K562 (cell line): Measurements from ENCODE around the gene SFRP5. TPM values are rescaled to one million over a fixed set of nuclear protein-coding genes. Genes with fewer than 3 reads are reported as not detected.

Experiments used
- ATAC-seq: fragments of 200-7000 bp; cut with Tn5 transposase; 3 replicates; pipeline ENCODE4 v1.9.1; 2020; ENCODE audit warnings: moderate library complexity
- BruUV-seq: library from RNA; stranded (reverse); fragments of 400-500 nt; replicated peaks from 2 replicates; lab custom pipeline; 2021; lab: Mats Ljungman, UMichigan
- CTCF ChIA-PET: fragments of 300-600 bp; formaldehyde crosslinking; extraction: SDS; loops from one replicate; lab custom pipeline; 2021; ENCODE audit warnings: low intra/inter-chr PET ratio; lab: Yijun Ruan, JAX
- POLR2A ChIA-PET: fragments of 300-600, 350-650 bp; sonication (Branson Sonifier 250); formaldehyde crosslinking; extraction: SDS; loops from one replicate; lab custom pipeline; 2021; ENCODE audit warnings: antibody characterized with exemption, inconsistent platforms; lab: Yijun Ruan, JAX
- DNase-seq, 4 experiments: peaks; one replicate each; pipeline versions ENCODE4 v3.0.0 to v3.0.0-alpha.2; 2011 to 2018; ENCODE audit warnings: low spot score in 3 of 4, mixed read lengths in 3 of 4; ENCODE audit errors: extremely low read depth in 1 of 4
- FAIRE-seq: peaks from 2 replicates; lab custom pipeline; 2011; peaks lifted over from hg19 to GRCh38; lab: Jason Lieb, UNC
- H2AFZ ChIP-seq: 2 replicates; pipeline ENCODE4 v1.6.0; 2011; ENCODE audit warnings: low read depth, low read length, control low read depth, inconsistent platforms
- H3K27ac ChIP-seq: fragments of 200-600 bp; 3 replicates; pipeline ENCODE4 v1.8.0; 2011; ENCODE audit warnings: low read depth, mild to moderate bottlenecking, control low read depth, inconsistent platforms, low read length, moderate library complexity, mixed read lengths; ENCODE audit errors: extremely low read depth
- H3K27me3 ChIP-seq, 2 experiments: fragments of 300-600 bp in 1 of 2; 2 replicates in 1 of 2; 3 replicates in 1 of 2; pipeline versions ENCODE4 v1.6.0 to v1.8.0; 2011; ENCODE audit warnings: inconsistent platforms in 2 of 2, low read length in 2 of 2, mild to moderate bottlenecking in 1 of 2, mixed read lengths in 1 of 2, moderate library complexity in 1 of 2; ENCODE audit not compliant: control insufficient read depth in 2 of 2, insufficient read depth in 2 of 2
- H3K36me3 ChIP-seq: fragments of 300-600 bp; 3 replicates; pipeline ENCODE4 v1.8.0; 2011; ENCODE audit warnings: mild to moderate bottlenecking, low read length, inconsistent platforms; ENCODE audit not compliant: control insufficient read depth, insufficient read depth
- H3K4me1 ChIP-seq, 2 experiments: fragments of 200-600 bp in 1 of 2; replicated peaks in 1 of 2; 2 replicates in 1 of 2; 3 replicates in 1 of 2; pipeline versions ENCODE4 v1.5.1 to v1.8.0; 2011; ENCODE audit warnings: inconsistent platforms in 2 of 2, low read length in 2 of 2, mild to moderate bottlenecking in 1 of 2, mixed read lengths in 1 of 2, moderate library complexity in 1 of 2; ENCODE audit not compliant: control insufficient read depth in 2 of 2, insufficient read depth in 2 of 2
- H3K4me2 ChIP-seq: 2 replicates; pipeline ENCODE4 v1.6.1; 2011; ENCODE audit warnings: low read length, control low read depth, inconsistent platforms, mixed read lengths; ENCODE audit not compliant: insufficient read depth
- H3K4me3 ChIP-seq: fragments of 200-600 bp; sonication (generic), shearing (Covaris generic); 2 replicates; pipeline ENCODE4 v1.5.1; 2016; ENCODE audit warnings: control low read depth, inconsistent platforms
- H3K79me2 ChIP-seq: fragments of 200-600 bp; 3 replicates; pipeline ENCODE4 v1.8.0; 2011; ENCODE audit warnings: low read length, inconsistent platforms; ENCODE audit not compliant: control insufficient read depth, insufficient read depth
- H3K9ac ChIP-seq, 2 experiments: 2 replicates each; pipeline versions ENCODE4 v1.6.0 to v1.6.1; 2011; ENCODE audit warnings: low read depth in 2 of 2, low read length in 2 of 2, control low read depth in 1 of 2, inconsistent platforms in 1 of 2, mild to moderate bottlenecking in 1 of 2, mixed read lengths in 1 of 2; ENCODE audit not compliant: insufficient read depth in 1 of 2
- H3K9me1 ChIP-seq: one replicate; pipeline ENCODE4 v1.6.0; 2011; ENCODE audit warnings: inconsistent platforms, mild to moderate bottlenecking, low read length, moderate library complexity; ENCODE audit not compliant: control insufficient read depth, insufficient read depth
- H3K9me3 ChIP-seq: replicated peaks from 2 replicates; pipeline ENCODE4 v1.5.1; 2011; ENCODE audit warnings: low read depth, low read length, inconsistent platforms; ENCODE audit not compliant: control insufficient read depth, insufficient read depth
- H4K20me1 ChIP-seq: replicated peaks from 2 replicates; pipeline ENCODE4 v1.6.1; 2011; ENCODE audit warnings: low read length, inconsistent platforms, mixed read lengths; ENCODE audit not compliant: control insufficient read depth, insufficient read depth
- EHMT2 ChIP-seq: fragments of 450-650 bp; IDR thresholded peaks from 2 replicates; pipeline ENCODE4 v1.6.1; 2018; ENCODE audit warnings: antibody characterized with exemption
- ESRRA ChIP-seq: fragments of 450-650 bp; IDR thresholded peaks from 2 replicates; pipeline ENCODE4 v1.6.1; 2014; ENCODE audit warnings: low read depth, mild to moderate bottlenecking, moderate library complexity, borderline replicate concordance
- NCOA4 ChIP-seq: fragments of 450-650 bp; IDR thresholded peaks from 2 replicates; pipeline ENCODE4 v1.6.1; 2018; ENCODE audit warnings: mild to moderate bottlenecking; ENCODE audit not compliant: partially characterized antibody
- PHTF2 ChIP-seq: fragments of 250-450 bp; sonication (Bioruptor Pico); IDR thresholded peaks from 2 replicates; pipeline ENCODE4 v1.5.0; 2021; ENCODE audit warnings: mild to moderate bottlenecking
- RBM22 ChIP-seq: fragments of 200-400 bp; formaldehyde crosslinking; IDR thresholded peaks from 2 replicates; pipeline ENCODE4 v1.6.1; 2018; ENCODE audit warnings: low read length, low read depth; ENCODE audit not compliant: poor library complexity, severe bottlenecking
- RBM25 ChIP-seq: fragments of 200-400 bp; formaldehyde crosslinking; IDR thresholded peaks from 2 replicates; pipeline ENCODE4 v1.6.1; 2018; ENCODE audit warnings: low read length, low read depth, moderate library complexity; ENCODE audit not compliant: severe bottlenecking
- SMARCE1 ChIP-seq: fragments of 450-650 bp; IDR thresholded peaks from 2 replicates; pipeline ENCODE4 v1.7.1; 2016; ENCODE audit warnings: mild to moderate bottlenecking
- ZBTB26 ChIP-seq: fragments of 450-650 bp; formaldehyde crosslinking; IDR thresholded peaks from 2 replicates; pipeline ENCODE4 v1.4.0; 2022; ENCODE audit warnings: missing genetic modification characterization
- ZEB2 ChIP-seq: fragments of 450-650 bp; IDR thresholded peaks from 2 replicates; pipeline ENCODE4 v1.6.1; 2016
- ZNF696 ChIP-seq: fragments of 250-450 bp; sonication (Bioruptor Pico); conservative IDR thresholded peaks from 2 replicates; pipeline ENCODE4 v1.4.0; 2020; ENCODE audit warnings: mild to moderate bottlenecking, moderate library complexity
- ZNF766 ChIP-seq: fragments of 200-800 bp; sonication (Bioruptor generic); conservative IDR thresholded peaks from 2 replicates; pipeline ENCODE4 v1.6.1; 2016; ENCODE audit warnings: missing genetic modification characterization, missing compliant biosample characterization
- WGBS: fragments of 100-300 bp; shearing (Covaris generic); methylation state at CpG from one replicate; pipeline ENCODE4 v1.1.6; 2016; ENCODE audit warnings: low coverage, mixed read lengths; ENCODE audit not compliant: insufficient coverage; ENCODE audit errors: missing lambda C conversion rate; 5-methylcytosine and 5-hydroxymethylcytosine counted together
- in situ Hi-C: fragments of 300-500 bp; cut with MboI; formaldehyde crosslinking; loops from 4 replicates; pipeline ENCODE4 v1.15.0; 2018; ENCODE audit warnings: inconsistent platforms, mixed read lengths
- intact Hi-C: fragments of 100-400 bp; cut with micrococcal nuclease; formaldehyde crosslinking; loops from 2 replicates; pipeline ENCODE4 v1.14.2; 2022
- polyA plus RNA-seq, 8 experiments: library from polyadenylated mRNA; depleted of rRNA in 4 of 8; stranded (reverse) in 5 of 8; unstranded in 3 of 8; fragments of >200 nt; fragmentation: Nextera tagmentation in 2 of 8; fragmentation: Illumina TruSeq in 1 of 8; extraction: Ambion mirVana in 2 of 8; extraction: Trizol in 1 of 8; gene quantifications; 2 replicates each; pipeline versions ENCODE4 v1.2.1 to v1.2.3, GENCODE V29; 2011 to 2014; ENCODE audit warnings: inconsistent platforms in 1 of 8, missing spikeins in 1 of 8
- total RNA-seq, 7 experiments: library from RNA; depleted of rRNA in 6 of 7; stranded (reverse); fragments of >200 nt in 6 of 7; fragmentation: Illumina TruSeq in 2 of 7; extraction: Trizol in 2 of 7; gene quantifications; 2 replicates each; pipeline versions ENCODE4 v1.2.1 to v1.2.3, GENCODE V29; 2011 to 2021; ENCODE audit warnings: low replicate concordance in 1 of 7
- TF ChIP-seq, protein P1 (sequence below): fragments of 450-650 bp; IDR thresholded peaks from 2 replicates; pipeline ENCODE4 v1.6.1; 2016; ENCODE audit warnings: missing biosample characterization, missing genetic modification characterization

SFRP5 gene
- total and polyA plus RNA-seq, 9 of the 15 experiments (the other 6 are each of a cell fraction or from before 2014, with no cell fraction given), result 0.07 to 0.29 (median 0.13) TPM; not detected in 3

DNA sequence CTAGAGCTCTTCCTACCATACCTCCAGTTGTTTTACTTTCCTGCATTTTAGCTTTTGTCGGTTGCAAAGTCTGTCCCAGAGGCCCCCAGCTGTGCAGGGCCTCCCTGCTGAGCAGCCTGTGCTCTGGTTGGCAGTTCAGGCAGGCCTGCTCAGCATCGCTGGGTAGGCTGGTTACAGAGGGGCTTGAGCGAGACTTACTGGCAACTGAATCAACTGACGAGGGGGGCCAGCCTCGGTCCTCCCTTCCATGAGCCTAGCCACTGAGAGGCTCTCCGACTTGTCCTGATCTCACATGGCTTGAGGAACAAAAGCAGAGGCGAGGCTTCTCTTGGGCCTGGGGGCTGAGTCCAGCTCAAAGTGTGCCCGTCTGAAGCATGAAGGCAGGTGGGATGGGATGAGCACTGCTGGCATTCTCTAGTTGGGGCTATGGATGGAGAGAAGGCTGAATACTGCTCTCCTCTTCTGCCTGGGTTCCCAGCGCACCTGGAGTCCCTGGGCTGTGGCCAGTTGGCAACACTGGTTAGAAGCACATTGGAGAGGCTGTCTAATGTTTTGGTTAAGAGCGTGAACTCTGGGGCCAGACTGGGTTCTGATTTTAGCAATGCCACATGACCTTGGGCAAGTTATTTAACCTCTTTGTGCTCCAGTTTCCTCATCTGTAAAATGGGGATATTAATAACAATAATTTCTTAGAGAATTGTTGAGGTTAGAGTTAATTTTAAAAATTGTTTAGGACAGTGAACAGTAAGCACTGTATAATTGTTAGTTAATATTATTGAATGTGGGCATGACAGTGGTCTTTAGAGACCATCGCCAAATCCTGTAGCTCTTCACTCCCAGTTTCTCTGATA is 6.9 kb upstream of the SFRP5 start:
- Histone ChIP-seq H3K9me3 (no peaks in the 10 kb centered on the region), H3K4me3 (no peak overlapping the region), H3K4me1 (peaks cover 3 to 26% of the 10 kb centered on the region in 2 experiments; a peak in 4 of 5 replicates), H3K9me1 (no peaks in the 10 kb centered on the region), H2AFZ (no peak overlapping the region), H3K27ac (no peak overlapping the region)
- DNase-seq (no peak), ATAC-seq (no peak), FAIRE-seq (no peak)
- 73% methylated on average over 11 of the region's 11 CpGs for WGBS
- ChIA-PET CTCF (no interaction called here), POLR2A (interaction anchor here (0.7 kb wide), 1 partner anchor 100 kb away, joined by 3 read pairs; no protein-coding TSS in a partner anchor)
- TF ChIP-seq ESRRA (peak; percentile 79), SMARCE1 (no peak), RBM25 (peak; percentile 59)
- TF ChIP-seq, all 486 proteins: peak for 2
- in situ Hi-C loops, result no loop called here
- H3K36me3 ChIP-seq, result no peaks in the 10 kb centered on the region
- H3K27me3 ChIP-seq, result no peaks in the 10 kb centered on the region
- no peak overlapping the region; a peak in 1 of 4 replicates for H3K9ac ChIP-seq
- no peak overlapping the region for H3K4me2 ChIP-seq
- BruUV-seq, result no TSS peak
- no peaks in the 10 kb centered on the region for H4K20me1 ChIP-seq
- H3K79me2 ChIP-seq, result no peaks in the 10 kb centered on the region
- intact Hi-C loops, result no loop called here

DNA sequence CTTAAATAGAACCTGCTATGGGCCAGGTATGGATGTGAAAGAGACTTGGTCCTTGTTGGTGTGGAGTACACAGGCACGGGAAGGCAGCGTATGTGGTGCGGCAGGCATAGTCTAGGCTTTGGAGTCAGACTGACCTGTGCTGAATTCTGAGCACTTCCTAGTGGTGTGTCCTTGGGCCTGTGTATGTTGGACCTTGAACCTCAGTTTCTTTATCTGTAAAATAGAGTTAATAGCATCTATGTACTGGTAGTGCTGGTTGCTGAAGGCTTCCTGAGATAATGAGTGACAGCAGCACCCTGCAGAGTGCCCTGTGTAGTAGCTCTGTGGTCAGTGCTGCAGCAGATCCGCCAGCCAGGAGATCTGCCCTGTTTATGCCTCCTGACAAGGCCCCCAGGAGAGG is 5.3 kb upstream of the SFRP5 start:
- Histone ChIP-seq H3K79me2 (no peaks in the 10 kb centered on the region), H3K4me3 (no peak overlapping the region), H3K9me3 (no peaks in the 10 kb centered on the region), H2AFZ (no peak overlapping the region), H3K9me1 (no peaks in the 10 kb centered on the region), H4K20me1 (no peaks in the 10 kb centered on the region), H3K36me3 (no peaks in the 10 kb centered on the region), H3K4me1 (peaks cover 6 to 21% of the 10 kb centered on the region in 2 experiments; a peak in 4 of 5 replicates), H3K9ac (no peak overlapping the region), H3K27me3 (no peaks in the 10 kb centered on the region), H3K4me2 (no peak overlapping the region), H3K27ac (no peak overlapping the region)
- DNase-seq, result no peak
- no TSS peak for BruUV-seq
- TF ChIP-seq ZNF696 (CRISPR knock-in tag) (no peak), ZEB2 (no peak), EHMT2 (no peak), RBM22 (no peak), ZBTB26 (CRISPR knock-in tag) (no peak), NCOA4 (no peak), PHTF2 (CRISPR knock-in tag) (no peak), ZNF766 (CRISPR knock-in tag) (no peak)
- TF ChIP-seq, protein P1, sequence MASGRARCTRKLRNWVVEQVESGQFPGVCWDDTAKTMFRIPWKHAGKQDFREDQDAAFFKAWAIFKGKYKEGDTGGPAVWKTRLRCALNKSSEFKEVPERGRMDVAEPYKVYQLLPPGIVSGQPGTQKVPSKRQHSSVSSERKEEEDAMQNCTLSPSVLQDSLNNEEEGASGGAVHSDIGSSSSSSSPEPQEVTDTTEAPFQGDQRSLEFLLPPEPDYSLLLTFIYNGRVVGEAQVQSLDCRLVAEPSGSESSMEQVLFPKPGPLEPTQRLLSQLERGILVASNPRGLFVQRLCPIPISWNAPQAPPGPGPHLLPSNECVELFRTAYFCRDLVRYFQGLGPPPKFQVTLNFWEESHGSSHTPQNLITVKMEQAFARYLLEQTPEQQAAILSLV (tag), result no peak
- ChIA-PET CTCF (no interaction called here), POLR2A (no interaction called here)
- WGBS, result 71% methylated on average over 4 of the region's 4 CpGs
- intact Hi-C loops (no loop called here), in situ Hi-C loops (no loop called here)
- ATAC-seq, result no peak
- no peak for FAIRE-seq
